ENCODE measurements around the gene UHRF1.
A peak's percentile ranks its signal among the peaks of the same experiment; 100 is the strongest.

UHRF1 gene

DNA sequence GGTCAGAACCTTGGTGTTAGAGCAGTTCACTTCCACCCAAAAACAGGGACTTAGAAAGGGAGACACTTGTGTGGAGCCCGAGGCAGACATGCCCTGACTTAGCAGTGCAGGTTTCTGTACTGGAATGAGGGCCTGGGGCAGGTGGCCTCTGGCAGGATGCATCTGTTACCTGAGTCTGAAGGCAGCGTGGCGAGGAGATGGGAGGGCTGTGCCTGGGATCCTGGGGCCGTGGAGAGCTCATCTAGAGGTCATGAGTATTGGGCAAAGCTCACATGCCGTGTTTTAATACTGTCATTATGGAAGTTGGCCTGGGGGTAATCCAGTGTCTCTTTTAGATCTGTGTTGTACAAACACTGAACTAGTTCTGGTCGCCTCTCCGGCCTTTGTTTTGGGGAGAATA, 81.0 kb downstream of the UHRF1 start:
- DNase-seq (ENCODE audit: low spot score) = no peak

DNA sequence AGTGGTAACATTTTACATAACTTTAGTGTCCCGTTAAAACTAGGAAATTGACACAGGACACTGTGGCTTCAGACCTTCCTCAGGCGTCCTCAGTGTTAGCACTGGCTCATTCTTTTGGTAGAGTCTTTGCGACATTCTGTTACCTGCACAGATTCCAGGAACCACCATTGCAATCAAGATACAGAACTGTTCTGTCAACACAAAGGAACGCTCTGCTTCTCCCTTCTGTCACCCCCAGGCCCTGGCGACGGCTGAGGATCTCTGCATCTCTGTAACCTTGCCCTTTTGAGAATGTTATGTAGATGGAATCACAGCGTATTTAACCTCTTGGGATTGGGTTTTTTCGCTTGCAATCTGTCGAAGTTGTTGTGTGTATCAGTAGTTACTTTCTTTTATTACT, 82.2 kb downstream of the UHRF1 start:
- no peak for DNase-seq (ENCODE audit: low spot score)

DNA sequence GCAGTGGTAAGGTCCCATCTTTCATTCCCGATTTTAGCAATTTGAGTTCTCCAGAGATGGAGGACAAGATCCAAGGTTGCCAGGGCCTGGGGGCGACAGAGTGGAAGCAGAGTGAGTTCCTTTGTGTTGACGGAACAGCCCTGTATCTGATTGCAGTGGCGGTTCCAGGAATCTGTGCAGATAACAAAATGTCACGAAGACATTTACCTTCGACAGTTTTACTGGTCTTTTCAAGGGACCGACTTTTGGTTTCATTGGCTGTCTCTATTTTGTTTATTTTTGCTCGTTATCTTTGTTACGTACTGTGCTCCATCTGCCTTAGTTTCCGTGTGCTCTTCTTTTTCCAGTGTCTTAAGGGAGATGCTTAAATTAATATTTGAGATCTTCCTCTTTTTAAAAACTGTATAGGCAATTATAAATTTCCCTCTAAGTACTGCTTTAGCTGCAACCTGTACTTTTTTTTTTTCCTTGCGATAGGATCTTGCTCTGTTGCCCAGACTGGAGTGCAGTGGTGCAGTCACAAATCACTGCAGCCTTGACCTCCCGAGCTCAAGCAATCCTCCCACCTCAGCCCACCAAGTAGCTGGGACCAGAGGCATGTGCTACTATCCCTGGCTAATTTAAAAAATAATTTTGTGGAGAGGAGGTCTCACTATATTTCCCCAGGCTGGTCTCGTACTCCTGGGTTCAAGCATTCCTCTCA, 82.8 kb downstream of the UHRF1 start:
- no peak for DNase-seq (ENCODE audit: low spot score)

DNA sequence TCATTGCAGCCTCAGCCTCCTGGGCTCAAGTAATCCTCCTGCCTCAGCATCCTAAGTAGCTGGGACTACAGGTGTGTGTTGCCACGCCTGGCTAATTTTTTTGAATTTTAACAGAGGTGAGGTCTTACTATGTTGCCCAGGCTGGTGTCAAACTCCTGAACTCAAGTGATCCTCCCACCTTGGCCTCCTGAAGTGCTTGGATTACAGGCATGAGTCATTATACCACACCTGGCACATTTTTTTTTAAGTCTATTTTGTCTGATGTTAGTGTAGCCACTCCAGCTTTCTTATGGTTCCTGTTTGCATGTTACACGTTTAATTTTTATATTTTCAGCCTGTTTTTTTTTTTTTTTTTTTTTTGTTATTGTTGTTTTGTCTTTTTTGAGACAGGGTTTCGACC, 84.4 kb downstream of the UHRF1 start:
- no peak for DNase-seq (ENCODE audit: low spot score)

DNA sequence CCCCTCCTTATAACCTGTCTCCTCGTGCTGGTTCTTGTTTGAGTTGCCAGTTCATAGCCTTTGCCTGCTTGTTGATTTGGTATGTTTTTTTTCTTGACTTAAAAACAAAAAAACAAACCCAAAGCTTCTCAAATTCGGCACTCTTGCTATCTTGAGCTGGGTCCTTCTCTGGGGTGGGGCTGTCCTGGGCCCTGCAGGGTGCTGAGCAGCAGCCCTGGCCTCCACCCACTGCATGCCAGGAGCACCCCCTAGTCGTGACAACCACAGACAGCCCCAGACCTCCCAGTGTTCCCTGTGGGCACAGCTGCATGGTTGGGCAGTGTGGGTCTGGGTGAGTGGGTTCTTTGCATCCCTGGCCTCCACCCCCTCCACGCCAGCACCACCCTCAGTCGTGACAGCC, 87.4 kb downstream of the UHRF1 start:
- no peak for DNase-seq (ENCODE audit: low spot score)

DNA sequence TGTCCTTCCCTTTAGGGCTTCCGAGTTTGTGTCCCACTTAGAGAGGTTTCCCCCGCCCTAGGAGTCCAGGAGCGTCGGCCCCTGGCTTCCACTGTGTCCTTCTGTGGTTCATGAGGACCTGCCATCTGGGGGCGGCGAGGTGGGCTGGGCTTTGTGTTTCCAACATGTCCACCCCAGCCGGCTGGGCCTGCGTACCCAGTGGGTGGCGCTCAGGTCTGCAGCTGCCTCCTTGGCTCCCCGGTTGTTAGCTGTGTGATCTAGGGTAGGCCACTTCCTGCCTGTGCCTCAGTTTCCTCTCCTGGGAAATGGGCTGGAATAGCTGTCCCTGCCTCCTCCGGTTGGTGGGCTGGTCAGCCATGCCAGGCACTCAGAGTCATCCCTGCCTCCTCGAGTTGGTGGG, 88.0 kb downstream of the UHRF1 start:
- DNase-seq (ENCODE audit: low spot score) = no peak

DNA sequence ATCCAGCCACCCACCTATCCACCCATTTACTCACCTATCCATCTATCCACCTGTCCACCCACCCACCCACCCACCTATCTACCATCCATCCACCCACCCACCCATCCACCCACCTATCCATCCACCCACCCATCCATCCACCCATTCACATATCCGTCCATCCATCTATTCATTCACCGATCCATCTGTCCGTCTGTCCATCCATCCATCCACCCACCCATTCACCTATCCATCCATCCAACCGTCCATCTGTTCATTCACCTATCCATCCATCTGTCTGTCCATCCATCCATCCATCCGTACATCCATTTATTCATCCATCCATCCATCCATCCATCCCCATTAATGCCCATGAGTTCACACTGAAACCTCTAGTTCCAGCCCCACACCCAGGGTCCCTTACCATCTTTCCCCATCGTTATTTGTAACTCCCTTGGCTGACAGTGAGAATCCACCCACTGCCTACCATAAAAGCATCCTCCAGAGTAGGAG, 90.9 kb downstream of the UHRF1 start:
- no peak for DNase-seq (ENCODE audit: low spot score)

DNA sequence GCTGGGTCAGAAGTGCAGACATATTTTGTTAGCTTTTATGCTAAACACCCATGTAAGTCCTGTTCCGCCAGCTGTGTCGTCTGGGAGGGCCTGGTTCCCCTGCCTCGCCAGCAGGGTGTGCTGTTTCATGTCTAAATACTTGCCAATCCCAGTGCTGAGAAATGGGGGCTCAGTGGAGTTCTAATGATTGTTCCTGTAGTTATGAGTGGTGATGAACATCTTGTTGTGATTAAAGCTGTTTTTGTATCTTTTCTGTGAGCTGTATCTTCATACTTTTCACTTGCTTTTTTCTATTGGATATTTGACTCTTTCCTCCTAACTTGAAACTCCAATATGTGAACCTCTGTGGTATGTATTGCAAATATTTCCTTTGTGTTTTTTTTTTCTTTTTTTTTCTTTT, 92.3 kb downstream of the UHRF1 start:
- peak; percentile 31 for DNase-seq (ENCODE audit: low spot score)

DNA sequence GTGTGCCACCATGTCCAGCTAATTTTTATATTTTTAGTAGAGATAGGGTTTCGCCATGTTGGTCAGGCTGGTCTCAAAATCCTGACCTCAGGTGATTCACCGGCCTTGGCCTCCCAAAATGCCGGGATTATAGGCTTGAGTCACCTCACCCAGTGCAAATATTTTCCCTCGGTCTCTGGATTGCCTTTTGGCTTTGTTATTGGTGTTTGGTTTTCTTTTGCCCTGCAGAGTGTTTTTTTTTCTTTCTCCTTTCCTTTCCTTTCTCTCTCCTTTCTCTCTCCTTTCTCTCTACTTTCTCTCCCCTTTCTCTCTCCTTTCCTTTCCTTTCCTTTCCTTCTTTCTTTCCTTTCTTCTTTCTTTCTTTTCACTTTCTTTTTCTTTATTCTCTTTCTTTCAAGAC, 92.8 kb downstream of the UHRF1 start:
- no peak for DNase-seq (ENCODE audit: low spot score)

DNA sequence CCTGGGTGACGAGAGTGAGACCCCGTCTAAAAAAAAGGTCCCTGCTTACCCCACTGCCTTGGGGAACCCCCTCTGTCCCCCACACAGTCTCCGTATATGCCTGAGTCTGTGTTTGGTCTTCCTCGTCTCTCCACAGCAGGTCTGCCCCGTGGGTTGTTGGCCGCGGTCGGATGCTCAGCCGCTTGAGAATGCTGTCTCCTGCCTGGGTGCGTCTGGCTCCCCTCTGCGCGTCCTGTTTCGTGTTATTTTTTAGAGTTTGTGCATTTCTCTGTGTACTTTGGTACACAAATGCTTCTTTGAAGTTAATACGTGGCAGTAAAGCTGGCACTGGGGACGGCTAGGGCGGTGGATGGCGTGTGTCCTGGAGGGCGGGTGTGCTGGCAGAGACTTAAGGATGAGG, 94.5 kb downstream of the UHRF1 start:
- no peak for DNase-seq (ENCODE audit: low spot score)

DNA sequence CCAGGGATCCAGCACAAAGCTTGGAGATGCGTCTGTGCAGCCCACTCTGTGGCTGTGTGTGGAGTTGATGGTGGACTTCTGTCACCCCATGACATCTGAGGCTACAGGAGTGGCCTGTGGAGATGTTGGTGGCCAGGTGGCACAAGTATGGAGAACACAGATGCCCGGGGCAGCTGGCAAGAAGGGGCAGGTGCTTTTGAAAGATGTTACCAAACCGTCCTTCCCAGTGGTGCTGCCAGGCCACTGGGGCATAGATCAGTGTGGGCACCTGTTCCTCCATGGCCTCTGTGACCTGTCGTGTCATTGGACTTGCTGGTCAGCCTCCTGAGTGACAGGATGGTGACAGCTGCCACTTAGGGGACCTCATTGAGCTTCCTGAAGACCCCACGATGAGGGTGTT, 95.8 kb downstream of the UHRF1 start:
- DNase-seq (ENCODE audit: low spot score) = no peak

DNA sequence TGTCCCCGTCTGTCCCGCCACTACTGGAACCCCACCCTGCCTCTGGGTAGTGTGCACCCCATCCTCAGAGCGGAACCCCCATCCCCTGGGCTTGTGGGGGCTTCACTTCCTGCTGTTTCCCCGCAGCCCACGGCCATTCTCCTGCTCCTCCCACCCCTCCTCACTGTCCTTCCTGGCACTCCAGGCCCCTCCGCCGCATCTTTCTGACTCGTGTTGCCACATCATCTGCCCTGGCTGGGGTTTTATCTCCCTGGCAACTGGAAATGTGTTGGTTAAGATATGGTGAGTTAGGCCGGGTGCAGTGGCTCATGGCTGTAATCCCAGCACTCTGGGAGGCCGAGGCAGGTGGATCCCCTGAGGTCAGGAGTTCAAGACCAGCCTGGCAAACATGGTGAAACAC, 96.9 kb downstream of the UHRF1 start:
- DNase-seq (ENCODE audit: low spot score) = no peak

DNA sequence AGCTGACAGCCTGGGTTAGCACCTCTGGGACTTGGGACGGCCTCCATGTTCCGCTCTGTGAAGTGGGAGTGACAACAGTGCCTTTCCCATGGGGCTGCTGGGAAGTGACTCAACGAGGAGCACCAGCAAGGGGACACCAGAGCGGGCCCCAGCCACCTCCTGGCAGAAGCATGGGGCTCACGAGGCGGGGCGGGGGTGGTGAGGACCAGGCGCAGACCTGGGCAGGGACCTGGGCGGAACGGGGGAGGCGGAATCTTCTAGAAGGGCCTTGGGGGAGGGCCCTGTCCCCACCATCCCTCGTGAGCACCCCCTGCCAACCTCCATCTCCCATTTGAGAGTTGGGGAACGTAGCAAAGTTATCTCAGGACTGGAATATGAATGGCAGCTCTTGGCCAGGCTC, 97.5 kb downstream of the UHRF1 start:
- DNase-seq (ENCODE audit: low spot score) = no peak

All from activated CD4-positive, alpha-beta T cell treated with anti-CD3 and anti-CD28 coated beads, Interleukin-2, Interleukin-4, amounts not matched to agents 100 ng/mL and 50 ng/mL, durations not matched to agents 16 hours and 8 hours (primary cell).